HepG2 (cell line): ENCODE measurements around the gene TPP2. TPM values are rescaled to one million over a fixed set of nuclear protein-coding genes. Genes with fewer than 3 reads are reported as not detected.

ENCODE experiments used
- ELF1 ChIP-seq: sonication (generic); formaldehyde crosslinking; IDR thresholded peaks from 2 replicates; pipeline ENCODE4 v1.4.0; 2020; ENCODE audit warnings: missing genetic modification reagents
- NR2F2 ChIP-seq: IDR thresholded peaks from 2 replicates; pipeline ENCODE4 v1.6.1; 2012; ENCODE audit warnings: low read depth, inconsistent platforms, borderline replicate concordance
- SIN3A ChIP-seq: IDR thresholded peaks from 2 replicates; pipeline ENCODE4 v1.6.1; 2011; ENCODE audit warnings: low read depth, mild to moderate bottlenecking, control low read depth, low read length, borderline replicate concordance
- ZNF101 ChIP-seq: sonication (generic); formaldehyde crosslinking; IDR thresholded peaks from 2 replicates; pipeline ENCODE4 v1.4.0; 2020; ENCODE audit warnings: mild to moderate bottlenecking, low read depth, missing genetic modification reagents, borderline replicate concordance
- polyA plus RNA-seq, 8 experiments: library from polyadenylated mRNA; depleted of rRNA in 3 of 8; stranded (reverse) in 7 of 8; unstranded in 1 of 8; fragments of >200 nt; fragmentation: Illumina TruSeq in 4 of 8; extraction: Trizol in 4 of 8; gene quantifications; 2 replicates each; pipeline versions ENCODE4 v1.2.1 to v1.2.3, GENCODE V29; 2011 to 2016; ENCODE audit warnings: low read depth in 4 of 8, missing spikeins in 1 of 8, mixed read lengths in 1 of 8; ENCODE audit not compliant: insufficient read depth in 1 of 8
- total RNA-seq, 5 experiments: library from RNA; depleted of rRNA; stranded (reverse); fragments of >200 nt; fragmentation: Illumina TruSeq; extraction: Trizol; gene quantifications; 2 replicates each; pipeline ENCODE4 v1.2.3, GENCODE V29; 2016; ENCODE audit warnings: low read depth in 1 of 5
- TF ChIP-seq, protein P1 (sequence below): sonication (generic); formaldehyde crosslinking; IDR thresholded peaks from one replicate; pipeline ENCODE4 v1.5.1; 2020; ENCODE audit warnings: mild to moderate bottlenecking, missing genetic modification reagents; ENCODE audit errors: not compliant biosample characterization

TPP2 gene
- total and polyA plus RNA-seq, 2 of the 13 experiments (the other 11 are each of a cell fraction or from before 2014, with no cell fraction given) = 16.4 to 52.1 TPM

GRCh38 chr13:102696465-102696864 is 99.7 kb downstream of the TPP2 start (continued):
- TF ChIP-seq, protein P1, sequence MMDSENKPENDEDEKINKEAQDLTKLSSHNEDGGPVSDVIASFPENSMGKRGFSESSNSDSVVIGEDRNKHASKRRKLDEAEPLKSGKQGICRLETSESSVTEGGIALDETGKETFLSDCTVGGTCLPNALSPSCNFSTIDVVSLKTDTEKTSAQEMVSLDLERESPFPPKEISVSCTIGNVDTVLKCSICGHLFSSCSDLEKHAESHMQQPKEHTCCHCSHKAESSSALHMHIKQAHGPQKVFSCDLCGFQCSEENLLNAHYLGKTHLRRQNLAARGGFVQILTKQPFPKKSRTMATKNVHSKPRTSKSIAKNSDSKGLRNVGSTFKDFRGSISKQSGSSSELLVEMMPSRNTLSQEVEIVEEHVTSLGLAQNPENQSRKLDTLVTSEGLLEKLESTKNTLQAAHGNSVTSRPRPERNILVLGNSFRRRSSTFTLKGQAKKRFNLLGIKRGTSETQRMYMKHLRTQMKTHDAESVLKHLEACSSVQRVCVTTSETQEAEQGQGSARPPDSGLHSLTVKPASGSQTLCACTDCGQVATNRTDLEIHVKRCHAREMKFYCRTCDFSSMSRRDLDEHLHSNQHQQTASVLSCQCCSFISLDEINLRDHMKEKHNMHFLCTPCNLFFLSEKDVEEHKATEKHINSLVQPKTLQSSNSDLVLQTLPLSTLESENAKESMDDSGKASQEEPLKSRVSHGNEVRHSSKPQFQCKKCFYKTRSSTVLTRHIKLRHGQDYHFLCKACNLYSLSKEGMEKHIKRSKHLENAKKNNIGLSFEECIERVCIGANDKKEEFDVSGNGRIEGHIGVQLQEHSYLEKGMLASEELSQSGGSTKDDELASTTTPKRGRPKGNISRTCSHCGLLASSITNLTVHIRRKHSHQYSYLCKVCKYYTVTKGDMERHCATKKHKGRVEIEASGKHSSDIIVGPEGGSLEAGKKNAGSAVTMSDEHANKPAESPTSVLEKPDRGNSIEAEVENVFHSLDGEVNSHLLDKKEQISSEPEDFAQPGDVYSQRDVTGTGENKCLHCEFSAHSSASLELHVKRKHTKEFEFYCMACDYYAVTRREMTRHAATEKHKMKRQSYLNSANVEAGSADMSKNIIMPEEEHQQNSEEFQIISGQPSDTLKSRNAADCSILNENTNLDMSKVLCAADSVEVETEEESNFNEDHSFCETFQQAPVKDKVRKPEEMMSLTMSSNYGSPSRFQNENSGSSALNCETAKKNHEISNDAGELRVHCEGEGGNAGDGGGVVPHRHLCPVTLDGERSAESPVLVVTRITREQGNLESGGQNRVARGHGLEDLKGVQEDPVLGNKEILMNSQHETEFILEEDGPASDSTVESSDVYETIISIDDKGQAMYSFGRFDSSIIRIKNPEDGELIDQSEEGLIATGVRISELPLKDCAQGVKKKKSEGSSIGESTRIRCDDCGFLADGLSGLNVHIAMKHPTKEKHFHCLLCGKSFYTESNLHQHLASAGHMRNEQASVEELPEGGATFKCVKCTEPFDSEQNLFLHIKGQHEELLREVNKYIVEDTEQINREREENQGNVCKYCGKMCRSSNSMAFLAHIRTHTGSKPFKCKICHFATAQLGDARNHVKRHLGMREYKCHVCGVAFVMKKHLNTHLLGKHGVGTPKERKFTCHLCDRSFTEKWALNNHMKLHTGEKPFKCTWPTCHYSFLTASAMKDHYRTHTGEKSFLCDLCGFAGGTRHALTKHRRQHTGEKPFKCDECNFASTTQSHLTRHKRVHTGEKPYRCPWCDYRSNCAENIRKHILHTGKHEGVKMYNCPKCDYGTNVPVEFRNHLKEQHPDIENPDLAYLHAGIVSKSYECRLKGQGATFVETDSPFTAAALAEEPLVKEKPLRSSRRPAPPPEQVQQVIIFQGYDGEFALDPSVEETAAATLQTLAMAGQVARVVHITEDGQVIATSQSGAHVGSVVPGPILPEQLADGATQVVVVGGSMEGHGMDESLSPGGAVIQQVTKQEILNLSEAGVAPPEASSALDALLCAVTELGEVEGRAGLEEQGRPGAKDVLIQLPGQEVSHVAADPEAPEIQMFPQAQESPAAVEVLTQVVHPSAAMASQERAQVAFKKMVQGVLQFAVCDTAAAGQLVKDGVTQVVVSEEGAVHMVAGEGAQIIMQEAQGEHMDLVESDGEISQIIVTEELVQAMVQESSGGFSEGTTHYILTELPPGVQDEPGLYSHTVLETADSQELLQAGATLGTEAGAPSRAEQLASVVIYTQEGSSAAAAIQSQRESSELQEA (CRISPR knock-in tag) = no peak
- no peak for TF ChIP-seq ZNF101 (CRISPR knock-in tag)
- TF ChIP-seq ELF1 (CRISPR knock-in tag) = no peak
- no peak for TF ChIP-seq NR2F2
- no peak for TF ChIP-seq SIN3A
